ENCODE data around the gene CPXM2.

The CPXM2 gene

DNA sequence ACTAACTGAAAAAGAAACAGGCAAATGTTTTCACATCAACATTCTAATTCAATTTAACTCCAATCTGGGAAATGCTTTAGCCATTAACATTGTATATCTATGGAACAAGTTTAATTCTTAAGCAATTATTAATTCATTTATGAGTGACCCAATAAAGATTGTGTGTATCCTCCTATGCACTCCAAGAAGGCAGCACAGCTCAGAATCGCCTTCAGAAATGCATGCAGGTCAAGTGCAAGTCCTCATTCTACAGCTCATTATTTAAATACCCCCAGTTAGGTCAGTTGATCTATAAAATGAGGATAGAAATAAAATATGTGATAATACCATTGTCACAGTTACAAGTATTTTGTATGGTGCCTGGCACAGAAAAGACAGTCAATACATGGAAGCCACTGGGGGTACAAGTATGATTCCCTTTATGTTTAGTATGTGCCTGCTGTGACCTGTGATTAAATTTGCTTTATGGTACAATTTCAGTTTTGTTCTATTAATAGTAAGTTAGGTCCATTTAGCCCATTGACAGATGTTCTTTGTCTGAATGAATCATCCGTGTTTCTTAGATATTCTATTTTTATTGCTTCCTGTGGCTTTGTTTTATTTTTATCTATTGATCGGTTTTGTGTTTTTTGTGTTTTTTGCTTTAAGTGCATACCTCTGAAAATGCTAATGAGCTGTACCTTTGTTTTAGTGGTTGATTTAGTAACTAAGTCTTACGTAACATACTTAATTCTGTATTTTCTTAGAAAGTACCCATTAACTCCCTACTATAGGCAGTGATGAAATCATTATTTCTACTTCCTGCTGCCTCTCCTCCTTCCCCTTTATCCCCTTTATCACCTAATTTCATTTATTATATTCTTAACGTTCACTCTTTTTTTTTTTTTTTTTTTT, 42.8 kb downstream of the CPXM2 start:
- no peaks in the 10 kb centered on the region for H4K20me1 ChIP-seq
- H3K9me3 ChIP-seq (replicated peaks in 1 of 11), result peaks cover 7 to 52% (median 39%) of the 10 kb centered on the region in 11 experiments; a peak in 20 of 22 replicates
- no peaks in the 10 kb centered on the region for H3K36me3 ChIP-seq
- no peak for TF ChIP-seq Cebpa-rat (IDR thresholded peaks at IDR 0.05)
- peak overlapping the region; percentile 40 to 75 (median 56); a peak in 21 of 22 replicates for H3K4me2 ChIP-seq
- H3K4me3 ChIP-seq, result no peak overlapping the region
- H3K9ac ChIP-seq, result no peak overlapping the region
- H3K27me3 ChIP-seq, result no peaks in the 10 kb centered on the region
- peak overlapping the region in 1 of 11 experiments; percentile 37; a peak in 1 of 22 replicates for H3K27ac ChIP-seq
- peaks cover 11 to 36% (median 18%) of the 10 kb centered on the region in 10 experiments for H3K4me1 ChIP-seq

DNA sequence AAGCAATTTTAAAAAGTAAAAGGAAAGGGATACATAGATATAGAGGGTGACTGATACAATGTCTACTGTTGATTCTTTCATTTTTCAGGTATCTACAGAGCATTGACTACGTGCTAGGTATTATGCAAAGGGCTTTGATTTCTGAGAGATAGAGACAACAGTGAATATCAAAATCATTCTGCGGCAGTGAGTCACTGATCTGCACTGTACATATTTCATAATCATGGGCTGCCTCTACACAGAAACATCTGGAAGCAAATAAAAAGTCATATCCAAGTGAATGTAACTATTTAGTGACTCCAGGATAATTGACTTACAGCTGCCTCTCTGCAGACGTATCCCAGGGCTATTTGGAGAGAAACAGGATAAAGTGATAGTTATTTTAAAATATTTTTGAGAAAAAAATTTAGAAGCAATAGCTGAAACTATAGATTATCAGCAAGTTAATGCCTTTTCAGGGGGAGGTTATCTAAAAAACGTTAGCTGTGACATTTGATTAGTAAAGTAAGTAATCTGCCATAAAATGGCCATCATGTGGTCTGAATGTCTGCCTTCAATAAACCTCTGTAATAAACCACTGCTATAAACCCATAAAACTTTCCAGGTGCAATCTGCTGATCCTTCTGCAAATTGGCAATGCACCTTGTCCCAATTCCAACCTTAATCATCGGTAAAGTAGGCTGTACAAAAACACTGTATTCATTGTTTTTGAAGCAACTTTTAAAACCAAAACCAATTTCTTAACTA, 43.7 kb downstream of the CPXM2 start:
- Histone ChIP-seq H3K4me2 (peak overlapping the region in 4 of 11 experiments; percentile 8 to 75 (median 61); a peak in 5 of 22 replicates), H3K36me3 (no peaks in the 10 kb centered on the region), H4K20me1 (no peaks in the 10 kb centered on the region), H3K9ac (no peak overlapping the region), H3K4me1 (peaks cover 11 to 31% (median 18%) of the 10 kb centered on the region in 10 experiments), H3K4me3 (no peak overlapping the region), H3K27ac (no peak overlapping the region), H3K27me3 (no peaks in the 10 kb centered on the region), H3K9me3 (replicated peaks in 1 of 11) (peaks cover 7 to 49% (median 37%) of the 10 kb centered on the region in 11 experiments; a peak in 20 of 22 replicates)
- TF ChIP-seq Cebpa-rat (IDR thresholded peaks at IDR 0.05), result no peak

DNA sequence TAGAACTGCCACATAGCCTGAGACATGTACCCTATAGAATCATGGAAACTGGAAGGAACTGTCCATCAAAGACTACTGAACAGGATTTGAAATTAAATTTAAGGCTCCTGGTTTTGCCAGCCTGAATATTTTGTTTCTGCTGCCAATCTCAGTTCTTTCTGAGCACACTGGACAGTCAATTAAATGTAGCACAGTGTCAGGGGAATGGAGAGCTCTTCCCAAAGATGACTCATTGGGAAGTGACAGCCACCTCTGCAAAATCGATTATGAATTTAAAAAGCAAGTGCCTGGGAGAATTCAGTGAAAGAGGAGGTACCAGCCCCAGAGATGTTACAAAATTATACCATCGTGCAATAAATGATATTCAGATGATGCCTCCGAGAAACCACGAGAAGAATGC, 47.8 kb downstream of the CPXM2 start:
- no peaks in the 10 kb centered on the region for H3K36me3 ChIP-seq
- H3K9ac ChIP-seq, result no peak overlapping the region
- H3K27me3 ChIP-seq, result no peaks in the 10 kb centered on the region
- no peak overlapping the region for H3K4me2 ChIP-seq
- peaks cover 3 to 24% (median 18%) of the 10 kb centered on the region in 11 experiments; a peak in 20 of 22 replicates for H3K9me3 ChIP-seq (replicated peaks in 1 of 11)
- H3K4me1 ChIP-seq, result peaks cover 3 to 16% (median 7%) of the 10 kb centered on the region in 10 experiments
- no peak for TF ChIP-seq Cebpa-rat (IDR thresholded peaks at IDR 0.05)
- no peak overlapping the region for H3K4me3 ChIP-seq
- no peaks in the 10 kb centered on the region for H4K20me1 ChIP-seq
- H3K27ac ChIP-seq, result no peak overlapping the region

DNA sequence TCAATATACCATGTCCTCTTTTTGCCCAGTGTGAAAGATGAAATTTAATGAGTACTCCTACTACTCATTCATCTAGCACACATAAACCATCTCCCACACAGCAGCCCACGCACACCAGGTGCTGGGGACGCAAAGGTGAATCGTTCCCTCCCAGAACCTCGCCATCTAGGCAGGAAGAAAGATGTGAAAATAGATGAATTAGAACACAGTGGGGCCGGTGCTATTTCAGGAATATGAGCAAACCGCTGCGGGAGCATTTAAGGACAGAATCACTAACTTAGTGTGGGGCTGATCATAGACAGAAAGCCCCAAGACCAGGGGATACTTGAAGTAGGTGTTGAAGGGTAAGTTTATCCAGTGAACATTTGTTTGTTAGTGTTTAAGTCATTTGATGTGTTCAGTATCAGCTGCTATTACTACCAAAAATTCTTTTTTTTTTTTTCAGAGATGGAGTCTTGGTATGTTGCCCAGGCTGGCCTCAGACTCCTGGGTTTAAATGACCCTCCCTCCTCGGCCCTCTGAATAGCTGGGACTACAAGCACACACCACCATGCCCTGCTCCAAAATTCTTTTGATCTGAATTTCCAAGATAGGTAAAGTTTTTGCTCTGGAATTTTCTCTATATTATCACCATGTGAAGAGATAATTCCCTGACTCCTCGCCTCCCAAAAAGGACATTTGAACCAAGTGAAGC, 48.8 kb downstream of the CPXM2 start:
- Histone ChIP-seq H3K4me2 (no peak overlapping the region), H3K9ac (no peak overlapping the region), H4K20me1 (no peaks in the 10 kb centered on the region), H3K27me3 (no peaks in the 10 kb centered on the region), H3K4me1 (peaks cover 0 to 11% (median 7%) of the 10 kb centered on the region in 10 experiments; a peak in 10 of 20 replicates), H3K36me3 (no peaks in the 10 kb centered on the region), H3K4me3 (no peak overlapping the region), H3K9me3 (replicated peaks in 1 of 11) (peaks cover 3 to 24% (median 18%) of the 10 kb centered on the region in 11 experiments; a peak in 20 of 22 replicates), H3K27ac (no peak overlapping the region)
- no peak for TF ChIP-seq Cebpa-rat (IDR thresholded peaks at IDR 0.05)

DNA sequence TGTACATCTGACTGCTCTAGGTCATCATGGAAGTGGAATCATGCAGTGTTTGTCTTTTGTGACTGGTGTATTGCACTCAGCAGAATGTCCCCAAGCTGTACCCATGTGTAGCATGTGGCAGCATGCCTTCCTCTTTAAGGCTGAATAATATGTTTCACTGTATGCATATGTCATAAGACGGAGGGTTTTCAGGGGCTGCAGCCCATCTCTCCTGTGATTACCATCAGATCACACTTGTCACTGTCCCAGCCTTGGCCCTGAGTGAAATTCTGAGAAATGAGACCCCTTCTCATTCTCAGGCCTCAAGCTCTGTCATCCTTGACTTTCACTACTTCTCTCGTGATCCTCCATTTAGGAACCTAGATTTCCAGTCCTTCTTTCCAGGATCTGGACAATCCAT, 50.0 kb downstream of the CPXM2 start:
- no peaks in the 10 kb centered on the region for H4K20me1 ChIP-seq
- H3K9me3 ChIP-seq (replicated peaks in 1 of 11), result peaks cover 3 to 21% (median 18%) of the 10 kb centered on the region in 11 experiments; a peak in 20 of 22 replicates
- H3K4me1 ChIP-seq, result peaks cover 0 to 9% (median 7%) of the 10 kb centered on the region in 10 experiments; a peak in 10 of 20 replicates
- no peak for TF ChIP-seq Cebpa-rat (IDR thresholded peaks at IDR 0.05)
- no peak overlapping the region for H3K9ac ChIP-seq
- H3K27ac ChIP-seq, result no peak overlapping the region
- H3K4me2 ChIP-seq, result no peak overlapping the region
- H3K36me3 ChIP-seq, result no peaks in the 10 kb centered on the region
- no peaks in the 10 kb centered on the region for H3K27me3 ChIP-seq
- no peak overlapping the region for H3K4me3 ChIP-seq

DNA sequence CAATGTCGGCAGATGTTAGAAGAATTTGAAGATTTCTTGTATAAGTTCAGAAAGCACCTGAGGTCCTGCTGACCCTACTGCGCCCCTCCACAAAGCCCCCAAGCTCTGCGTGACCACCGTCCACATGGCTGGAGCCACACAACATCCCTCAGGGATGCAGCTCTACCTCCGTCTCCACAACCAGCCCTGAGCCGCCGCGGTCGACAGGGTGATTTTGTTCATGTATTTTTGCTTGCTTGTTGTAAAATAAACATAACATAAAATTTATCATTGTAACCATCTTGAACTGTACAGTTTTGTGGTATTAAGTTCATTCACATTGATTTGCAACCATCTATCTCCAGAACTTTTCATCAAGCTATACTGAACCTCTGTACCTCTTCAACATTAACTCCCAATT, 50.5 kb downstream of the CPXM2 start:
- no peaks in the 10 kb centered on the region for H4K20me1 ChIP-seq
- H3K9ac ChIP-seq, result no peak overlapping the region
- H3K9me3 ChIP-seq (replicated peaks in 1 of 11), result peaks cover 3 to 17% (median 13%) of the 10 kb centered on the region in 11 experiments; a peak in 20 of 22 replicates
- TF ChIP-seq Cebpa-rat (IDR thresholded peaks at IDR 0.05), result no peak
- no peak overlapping the region for H3K27ac ChIP-seq
- H3K27me3 ChIP-seq, result no peaks in the 10 kb centered on the region
- H3K4me1 ChIP-seq, result peaks cover 0 to 9% (median 7%) of the 10 kb centered on the region in 10 experiments; a peak in 10 of 20 replicates
- no peaks in the 10 kb centered on the region for H3K36me3 ChIP-seq
- H3K4me2 ChIP-seq, result no peak overlapping the region
- H3K4me3 ChIP-seq, result no peak overlapping the region

DNA sequence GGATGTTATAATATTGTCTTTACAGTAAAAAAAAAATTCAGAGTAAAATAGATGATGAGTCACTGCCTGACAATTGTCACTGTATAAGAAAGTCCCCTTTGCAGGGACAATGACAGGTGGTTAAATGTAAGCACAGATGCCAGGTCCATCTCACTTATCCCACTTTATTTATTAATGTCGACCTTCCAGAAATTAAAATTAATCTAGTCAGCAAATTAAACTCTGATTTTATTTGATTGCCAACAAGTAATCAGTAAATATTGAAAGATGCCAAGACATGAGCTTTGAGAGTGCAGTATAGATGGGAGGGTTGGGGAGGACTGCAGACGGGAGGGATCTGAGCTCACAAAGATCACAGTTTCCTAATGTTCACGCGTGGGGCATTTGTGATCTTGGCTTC, 50.9 kb downstream of the CPXM2 start:
- H3K27ac ChIP-seq, result no peak overlapping the region
- no peak overlapping the region for H3K9ac ChIP-seq
- H3K9me3 ChIP-seq (replicated peaks in 1 of 11), result peaks cover under 1 to 13% (median 9%) of the 10 kb centered on the region in 11 experiments; a peak in 17 of 22 replicates
- H3K36me3 ChIP-seq, result no peaks in the 10 kb centered on the region
- H3K4me3 ChIP-seq, result no peak overlapping the region
- peaks cover 0 to 9% (median 7%) of the 10 kb centered on the region in 10 experiments; a peak in 10 of 20 replicates for H3K4me1 ChIP-seq
- no peaks in the 10 kb centered on the region; a peak in 1 of 22 replicates for H4K20me1 ChIP-seq
- no peak overlapping the region for H3K4me2 ChIP-seq
- H3K27me3 ChIP-seq, result 0 out of 22 replicates have a peak, but pooled peaks cover 0 to 3% (median 0%) of the 10 kb centered on the region in 11 experiments
- no peak for TF ChIP-seq Cebpa-rat (IDR thresholded peaks at IDR 0.05)

DNA sequence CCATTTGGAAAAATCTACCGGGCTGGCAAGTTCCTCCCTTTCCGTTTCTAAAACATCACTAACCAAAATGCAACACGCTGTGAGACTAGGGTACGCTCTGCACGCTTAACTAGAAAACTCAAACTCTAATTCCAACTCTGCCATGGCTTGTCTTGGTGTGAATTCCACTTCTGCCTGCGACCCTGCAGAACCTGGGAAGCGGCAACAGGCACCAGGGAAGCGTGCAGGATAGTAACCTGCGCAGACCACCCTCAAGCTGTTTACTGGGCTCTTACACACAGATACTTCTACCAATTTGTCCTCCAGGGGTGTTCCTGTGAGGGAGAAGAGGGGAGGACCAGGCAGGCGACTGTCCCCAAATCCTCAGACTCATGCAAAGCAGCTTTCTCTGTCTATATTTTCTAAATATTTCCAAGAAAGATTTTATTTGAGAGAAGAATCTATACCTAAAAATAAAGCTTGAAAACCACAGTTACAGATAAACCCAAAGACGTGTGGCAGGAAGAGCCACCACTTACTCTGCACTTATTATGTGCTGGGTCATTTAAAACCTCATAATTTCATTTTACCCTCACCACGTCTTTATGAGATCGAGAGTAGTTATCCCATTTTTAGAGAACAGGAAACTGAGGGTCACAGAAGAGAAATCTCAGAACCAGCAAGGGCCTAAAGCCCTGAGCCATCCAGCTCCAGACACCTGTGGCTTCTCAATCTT, 52.9 kb downstream of the CPXM2 start:
- Histone ChIP-seq H3K27me3 (0 out of 22 replicates have a peak, but pooled peaks cover 0 to 4% (median 0%) of the 10 kb centered on the region in 11 experiments), H3K27ac (no peak overlapping the region), H3K4me1 (peaks cover 0 to 9% (median 7%) of the 10 kb centered on the region in 10 experiments; a peak in 10 of 20 replicates), H3K36me3 (no peaks in the 10 kb centered on the region), H3K9ac (no peak overlapping the region), H3K9me3 (replicated peaks in 1 of 11) (no peaks in the 10 kb centered on the region; a peak in 1 of 22 replicates), H4K20me1 (no peaks in the 10 kb centered on the region; a peak in 1 of 22 replicates), H3K4me3 (no peak overlapping the region), H3K4me2 (peak overlapping the region in 6 of 11 experiments; percentile 0 to 45 (median 24); a peak in 9 of 22 replicates)
- TF ChIP-seq Cebpa-rat (IDR thresholded peaks at IDR 0.05), result no peak
